ENCODE results near the gene RAET1L.

DNA sequence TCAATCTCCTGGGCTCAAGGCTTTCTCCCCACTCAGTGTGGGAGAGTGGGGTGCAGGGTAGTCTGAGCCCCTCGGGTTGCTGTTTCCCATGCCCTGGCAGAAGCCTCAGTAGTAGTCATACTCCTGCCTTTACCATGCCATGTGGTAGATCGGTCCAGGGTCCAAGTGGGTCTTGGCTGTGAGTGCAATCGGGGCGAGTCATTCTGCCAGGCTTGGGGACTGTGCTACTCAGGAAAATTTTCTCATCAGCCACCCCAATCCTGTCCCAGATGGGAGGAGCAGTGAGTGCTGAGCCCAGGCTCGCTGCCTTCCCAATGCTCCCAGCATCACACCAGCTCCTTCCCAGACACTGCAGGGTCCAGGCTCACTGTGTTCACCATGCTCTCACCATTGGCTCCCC is 10.7 kb upstream of the RAET1L start:
- TF ChIP-seq, protein P1, sequence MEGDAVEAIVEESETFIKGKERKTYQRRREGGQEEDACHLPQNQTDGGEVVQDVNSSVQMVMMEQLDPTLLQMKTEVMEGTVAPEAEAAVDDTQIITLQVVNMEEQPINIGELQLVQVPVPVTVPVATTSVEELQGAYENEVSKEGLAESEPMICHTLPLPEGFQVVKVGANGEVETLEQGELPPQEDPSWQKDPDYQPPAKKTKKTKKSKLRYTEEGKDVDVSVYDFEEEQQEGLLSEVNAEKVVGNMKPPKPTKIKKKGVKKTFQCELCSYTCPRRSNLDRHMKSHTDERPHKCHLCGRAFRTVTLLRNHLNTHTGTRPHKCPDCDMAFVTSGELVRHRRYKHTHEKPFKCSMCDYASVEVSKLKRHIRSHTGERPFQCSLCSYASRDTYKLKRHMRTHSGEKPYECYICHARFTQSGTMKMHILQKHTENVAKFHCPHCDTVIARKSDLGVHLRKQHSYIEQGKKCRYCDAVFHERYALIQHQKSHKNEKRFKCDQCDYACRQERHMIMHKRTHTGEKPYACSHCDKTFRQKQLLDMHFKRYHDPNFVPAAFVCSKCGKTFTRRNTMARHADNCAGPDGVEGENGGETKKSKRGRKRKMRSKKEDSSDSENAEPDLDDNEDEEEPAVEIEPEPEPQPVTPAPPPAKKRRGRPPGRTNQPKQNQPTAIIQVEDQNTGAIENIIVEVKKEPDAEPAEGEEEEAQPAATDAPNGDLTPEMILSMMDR (IDR thresholded peaks at IDR 0.05) = no peak
- TF ChIP-seq POLR2A (IDR thresholded peaks at IDR 0.05) = no peak

All from testis (tissue), 2 donors.